HG03520 (cell line): ENCODE data around the gene FES.
A peak's percentile ranks its signal among the peaks of the same experiment; 100 is the strongest.
"Not testable (repeated sequence)": the region's sequence is repeated elsewhere in the genome, so short reads cannot be mapped to it uniquely, and the experiment has no call there.

ENCODE experiments used
- ATAC-seq: cut with Tn5 transposase; IDR thresholded peaks from one replicate; pipeline ENCODE4 v1.9.1; 2021; ENCODE audit warnings: mild to moderate bottlenecking, moderate library complexity; ENCODE audit not compliant: unreplicated experiment

The FES gene

GRCh38 chr15:90883976-90884718 lies at the start of gene FES:
Gene FES (plus strand): TSS chr15:90884504. CDS start chr15:90885046, 542 bp downstream.
- no peak for ATAC-seq

- ATAC-seq: no peak
Measured at GRCh38 chr15:90834626-90835025, 49.7 kb upstream of the FES start.

DNA sequence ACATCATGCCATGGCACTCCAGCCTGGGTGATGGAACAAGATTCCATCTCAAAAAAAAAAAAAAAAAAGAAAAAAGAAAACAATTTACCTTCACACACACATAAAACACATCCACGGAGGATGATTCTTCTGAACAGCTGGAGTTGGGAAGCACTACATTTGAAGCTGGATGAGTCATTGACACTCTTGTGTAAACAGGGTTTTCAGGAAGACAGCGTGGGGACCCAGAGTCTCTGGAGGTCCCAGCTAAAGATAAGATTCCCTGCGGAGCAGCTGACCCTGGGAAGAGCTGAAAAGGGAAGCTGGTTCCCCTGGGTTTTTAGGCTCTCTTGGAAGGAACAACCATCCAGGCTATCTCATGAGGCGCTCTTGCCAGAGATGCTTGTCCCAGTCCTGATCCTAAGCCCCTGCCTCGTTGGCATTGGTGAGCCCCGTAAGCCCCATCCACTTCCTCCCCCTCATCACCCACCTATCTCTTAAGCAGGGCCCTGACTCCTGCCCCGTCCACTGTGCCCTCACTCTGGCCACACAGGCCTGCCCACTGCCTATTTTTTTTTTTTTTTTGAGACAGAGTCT lies 47.9 kb upstream of the FES start:
- ATAC-seq: no peak

DNA sequence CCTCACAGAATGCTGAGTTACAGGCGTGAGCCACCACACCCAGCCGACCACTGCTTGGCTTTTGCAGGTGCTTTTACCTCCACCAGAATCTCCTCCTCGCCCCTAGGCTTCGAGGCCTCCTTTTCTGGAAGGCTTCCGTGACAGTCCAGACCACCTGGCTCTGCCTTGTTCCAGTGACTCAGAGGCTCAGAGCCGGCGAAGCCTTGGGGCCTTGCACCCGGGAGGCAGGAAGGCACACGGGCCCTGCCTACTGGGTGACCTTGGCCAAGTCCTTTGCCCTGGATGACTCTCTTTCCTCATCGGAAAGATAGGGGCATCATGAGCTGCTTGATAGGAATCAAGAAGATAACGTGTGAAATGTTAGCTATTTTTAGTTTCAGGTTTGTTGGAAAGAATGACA lies 47.2 kb upstream of the FES start:
- ATAC-seq: no peak

DNA sequence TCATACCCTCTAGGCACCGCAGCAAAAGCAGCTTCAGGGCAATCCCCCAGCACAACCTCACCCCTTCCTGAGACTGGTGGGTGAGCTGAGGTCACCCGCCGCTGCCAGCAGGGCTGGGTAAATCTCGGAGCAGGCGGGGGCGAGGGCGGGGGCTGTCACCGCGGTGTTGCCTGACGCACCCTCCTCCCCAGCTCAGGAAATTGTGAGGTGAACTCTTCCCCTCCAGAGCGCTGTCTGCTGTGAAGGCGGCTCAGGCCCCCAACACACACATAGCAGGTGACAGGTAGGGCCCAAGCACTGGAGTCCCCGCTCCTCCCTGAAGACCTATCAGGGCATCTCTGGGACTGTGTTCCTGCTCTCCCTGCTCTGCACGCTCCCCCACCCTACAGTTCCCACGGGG lies 46.2 kb upstream of the FES start:
- ATAC-seq: no peak

DNA sequence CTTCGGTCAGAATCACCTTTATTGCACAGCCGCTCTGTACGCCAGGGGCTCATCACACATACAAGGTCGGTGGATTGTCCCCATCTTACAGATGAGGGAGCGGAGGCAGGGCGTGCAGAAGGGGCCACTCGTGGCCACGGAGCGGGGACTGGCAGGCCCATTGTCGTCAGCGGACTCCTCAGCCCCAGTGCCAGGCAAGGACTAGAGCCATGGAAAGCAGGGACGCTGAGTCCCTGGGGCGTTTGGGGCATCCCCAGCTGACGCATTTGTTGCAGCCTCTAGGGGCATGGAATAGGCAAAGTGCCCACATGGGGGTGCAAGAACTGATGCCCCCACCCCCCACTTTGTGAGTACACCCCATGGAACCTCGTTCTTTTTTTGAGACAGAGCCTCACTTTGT lies 45.8 kb upstream of the FES start:
- ATAC-seq: no peak

- ATAC-seq: peak; percentile 78
Measured at GRCh38 chr15:90839187-90840071, 44.9 kb upstream of the FES start.

DNA sequence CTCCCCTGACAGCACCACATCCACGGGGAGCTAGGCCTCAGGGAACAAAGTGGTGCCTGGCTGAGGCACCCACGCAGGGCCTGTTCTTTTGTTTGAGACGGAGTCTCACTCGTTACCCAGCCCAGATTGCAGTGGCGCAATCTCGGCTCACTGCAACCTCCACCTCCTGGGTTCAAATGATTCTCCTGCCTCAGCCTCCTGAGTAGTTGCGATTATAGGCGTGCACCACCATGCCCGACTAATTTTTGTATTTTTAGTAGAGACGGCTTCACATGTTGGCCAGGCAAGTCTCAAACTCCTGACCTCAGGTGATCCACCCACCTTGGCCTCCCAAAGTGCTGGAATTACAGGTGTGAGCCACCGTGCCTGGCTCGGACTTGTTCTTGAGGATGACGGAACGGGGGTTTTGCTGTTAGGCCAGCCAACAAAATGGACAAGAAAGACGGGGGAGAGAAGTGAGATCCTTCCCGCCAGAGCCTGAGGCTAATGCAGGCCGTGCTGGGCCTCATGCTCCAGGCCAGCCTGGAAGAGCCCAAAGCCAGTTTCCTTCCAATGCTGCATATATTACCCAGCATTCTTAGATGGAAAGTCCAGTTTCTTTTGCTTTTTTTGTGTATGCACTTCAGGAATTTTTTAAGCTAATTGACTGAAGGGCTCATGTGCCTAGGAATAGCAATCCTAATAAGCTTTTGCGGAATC lies 44.0 kb upstream of the FES start:
- ATAC-seq: no peak

GRCh38 chr15:90840954-90841353 lies 43.4 kb upstream of the FES start:
- ATAC-seq: no peak

DNA sequence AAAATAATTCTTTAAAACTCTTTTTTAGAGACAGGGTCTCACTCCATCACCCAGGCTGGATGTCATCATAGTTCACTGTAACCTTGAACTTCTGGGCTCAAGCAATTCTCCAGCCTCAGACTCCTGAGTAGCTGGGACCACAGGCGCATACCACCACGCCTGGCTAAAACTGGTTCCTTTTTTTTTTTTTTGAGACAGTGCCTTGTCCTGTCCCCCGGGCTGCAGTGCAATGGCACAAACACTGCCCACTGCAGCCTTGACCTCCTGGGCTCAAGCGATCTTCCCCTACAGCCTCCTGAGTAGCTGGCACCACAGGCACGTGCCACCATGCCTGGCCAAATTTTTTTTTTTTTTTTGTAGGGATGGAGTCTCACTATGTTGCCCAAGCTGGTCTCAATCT lies 39.6 kb upstream of the FES start:
- ATAC-seq: no peak

DNA sequence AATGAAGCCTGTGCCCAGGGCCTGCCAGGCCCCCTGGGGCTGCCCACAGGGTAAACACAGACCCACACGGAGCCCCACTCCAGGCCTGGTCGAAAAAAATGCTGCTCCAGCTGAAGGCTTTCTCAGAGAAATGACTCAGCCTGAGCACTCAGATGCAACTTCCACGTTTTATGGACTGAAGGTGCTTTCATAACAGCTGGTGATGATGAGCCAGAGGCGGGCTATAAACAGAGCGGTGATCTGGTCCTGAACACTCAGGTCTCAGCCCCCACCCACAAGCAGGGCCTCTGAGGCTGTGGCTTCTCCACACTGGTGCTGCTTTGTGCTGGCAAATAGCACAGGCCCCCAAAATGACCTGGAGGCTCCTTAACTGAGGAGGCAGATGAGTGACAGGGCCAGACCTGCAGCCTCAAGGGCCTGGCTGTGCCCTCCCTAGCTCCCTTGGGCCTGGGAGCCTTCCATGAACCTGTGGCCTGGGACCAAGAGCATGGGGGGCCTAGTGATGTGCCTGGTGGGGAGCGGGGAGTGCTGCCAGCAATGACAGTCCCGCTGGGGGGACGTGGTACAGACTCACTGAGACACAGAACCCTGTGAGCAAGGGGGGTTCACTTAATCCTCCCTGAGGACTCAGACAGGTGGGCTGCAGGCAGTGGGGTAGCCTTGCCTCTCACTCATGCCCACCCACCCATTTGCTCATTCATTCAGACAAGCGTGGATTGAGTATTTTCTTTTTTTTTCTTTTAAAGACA lies 38.9 kb upstream of the FES start:
- ATAC-seq: peak; percentile 89

- not testable (repeated sequence) for ATAC-seq
Measured at GRCh38 chr15:90849424-90849823, 34.9 kb upstream of the FES start.

GRCh38 chr15:90851114-90851513 lies 33.2 kb upstream of the FES start:
- no peak for ATAC-seq

DNA sequence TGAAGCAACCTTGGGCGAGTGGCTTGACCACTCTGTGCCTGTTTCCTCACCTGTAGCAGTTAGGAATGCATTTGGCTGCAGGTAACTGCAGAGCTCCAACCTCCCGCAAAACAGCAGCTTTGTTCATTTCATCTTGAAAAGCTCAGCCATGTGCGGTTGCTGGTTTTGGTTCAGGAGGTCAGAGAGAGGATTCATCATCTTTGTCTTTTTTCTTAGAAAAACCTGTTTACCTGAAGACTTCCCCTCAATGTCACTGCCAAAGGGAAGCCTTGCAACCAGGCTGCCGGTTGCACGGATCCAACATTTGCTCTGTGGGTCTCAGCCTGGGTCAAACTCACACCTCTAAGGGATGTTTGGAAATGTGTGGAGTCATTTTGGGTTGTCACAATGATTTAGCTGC lies 32.4 kb upstream of the FES start:
- no peak for ATAC-seq

GRCh38 chr15:90855139-90855538 lies 29.2 kb upstream of the FES start:
- no peak for ATAC-seq

- no peak for ATAC-seq
Measured at GRCh38 chr15:90857337-90857736, 27.0 kb upstream of the FES start.

GRCh38 chr15:90857883-90858443 lies 26.3 kb upstream of the FES start:
- no peak for ATAC-seq

DNA sequence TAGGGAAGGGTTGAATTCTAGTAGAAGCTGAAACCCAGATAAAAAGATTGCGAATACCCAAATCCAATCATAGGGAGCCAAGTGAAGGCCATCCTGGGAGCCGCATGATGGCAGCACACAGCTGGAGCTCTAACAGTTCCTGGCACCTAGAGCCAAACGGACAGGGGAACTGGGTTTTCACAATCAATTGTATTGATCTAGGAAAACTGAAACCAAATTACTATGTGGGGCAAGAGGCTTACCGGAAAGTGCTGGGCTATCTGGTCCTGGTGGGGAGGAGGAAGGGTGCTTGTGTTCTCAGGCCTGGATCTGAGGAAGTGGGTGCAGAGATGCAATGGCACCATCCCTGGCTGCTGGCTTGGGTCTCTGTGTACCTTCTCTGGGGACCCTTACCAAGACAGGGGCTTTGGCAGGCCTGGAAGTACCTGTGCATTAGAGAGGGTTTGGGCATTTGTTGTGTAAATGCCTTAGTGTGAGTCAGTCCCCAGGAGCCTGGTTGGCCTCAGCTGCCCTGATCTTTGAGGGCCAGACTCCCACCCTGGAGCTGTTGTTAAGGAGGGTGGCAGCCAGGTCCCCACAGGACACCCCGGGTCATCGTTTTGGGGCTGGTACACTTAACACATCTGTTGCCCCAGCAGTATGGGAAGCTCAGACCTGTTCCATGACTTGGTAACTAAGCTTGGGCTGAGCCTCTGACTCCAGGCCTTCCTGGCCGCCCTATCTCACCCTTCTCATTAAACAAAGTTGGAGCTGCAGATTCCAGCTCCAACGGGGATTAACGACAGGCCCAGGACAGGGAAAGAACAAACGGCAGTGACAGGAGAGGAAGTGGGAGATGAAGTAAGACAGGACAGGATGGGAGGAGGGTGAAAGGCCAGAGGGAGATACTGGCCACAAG lies 24.8 kb upstream of the FES start:
- no peak for ATAC-seq

DNA sequence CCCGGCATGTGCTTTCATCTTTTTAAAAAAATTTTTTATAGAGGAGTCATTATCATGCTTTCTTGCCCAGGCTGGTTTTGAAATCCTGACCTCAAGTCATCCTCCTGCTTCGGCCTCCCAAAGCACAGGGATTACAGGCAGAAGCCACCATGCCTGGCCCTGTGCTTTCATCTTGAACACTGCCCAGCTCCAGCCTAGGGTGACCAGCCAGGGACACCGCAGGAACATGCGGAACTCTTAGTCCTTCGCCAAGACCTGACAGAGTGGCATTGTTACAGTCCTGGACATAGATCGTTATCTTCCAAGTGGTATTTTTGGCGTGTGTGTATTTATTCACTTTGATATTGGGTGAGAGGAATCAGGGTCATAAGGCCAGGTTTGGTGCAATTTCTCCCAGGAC lies 23.9 kb upstream of the FES start:
- no peak for ATAC-seq
